Measurements from ENCODE around the gene KRTAP29-1. TPM values are rescaled to one million over a fixed set of nuclear protein-coding genes. Genes with fewer than 3 reads are reported as not detected.
"Not testable (repeated sequence)": the region's sequence is repeated elsewhere in the genome, so short reads cannot be mapped to it uniquely, and the experiment has no call there.

Gene KRTAP29-1
- total RNA-seq, 1 experiment from 2014 or later: not detected

GRCh38 chr17:41347869-41348760, 45.5 kb upstream of the KRTAP29-1 start:
- Histone ChIP-seq H3K27ac (0 out of 2 replicates have a peak overlapping the region, but pooled peaks have one; percentile 31), H3K9me2 (ENCODE audit: insufficient read depth) (no peaks in the 10 kb centered on the region), H4K20me1 (ENCODE audit: insufficient read depth) (no peaks in the 10 kb centered on the region), H3K9me3 (ENCODE audit: insufficient read depth, low read depth) (no peaks in the 10 kb centered on the region), H3F3A (ENCODE audit: insufficient read depth, low read depth) (peaks cover 16% of the 10 kb centered on the region), H3K36me3 (ENCODE audit: low read depth) (no peaks in the 10 kb centered on the region), H3K4me2 (no peak overlapping the region), H2AFZ (no peak overlapping the region), H3K4me3 (no peak overlapping the region), H3K79me2 (ENCODE audit: low read depth) (no peaks in the 10 kb centered on the region), H3K27me3 (ENCODE audit: insufficient read depth, low read depth) (no peaks in the 10 kb centered on the region), H3K4me1 (replicated peaks; ENCODE audit: insufficient read depth) (peaks cover 16% of the 10 kb centered on the region)
- ChIA-PET POLR2A (ENCODE audit: unreplicated experiment) (no interaction called here), CTCF (no interaction called here)
- intact Hi-C loops (cut with micrococcal nuclease; ENCODE audit: unreplicated experiment): no loop called here
- BruUV-seq (replicated peaks): no TSS peak
- TF ChIP-seq EZH2 (IDR thresholded peaks at IDR 0.05; ENCODE audit: low read depth): no peak
- DNase-seq: peak in 1 of 2 experiments; percentile 64

GRCh38 chr17:41346421-41346820, 43.8 kb upstream of the KRTAP29-1 start:
- H3K4me3 ChIP-seq; H3K9me3 ChIP-seq (ENCODE audit: insufficient read depth, low read depth); H3K9me2 ChIP-seq (ENCODE audit: insufficient read depth); H2AFZ ChIP-seq; H4K20me1 ChIP-seq (ENCODE audit: insufficient read depth); H3K27me3 ChIP-seq (ENCODE audit: insufficient read depth, low read depth); BruUV-seq (replicated peaks); DNase-seq; CTCF ChIA-PET; H3K27ac ChIP-seq; H3K79me2 ChIP-seq (ENCODE audit: low read depth); POLR2A ChIA-PET (ENCODE audit: unreplicated experiment); H3K36me3 ChIP-seq (ENCODE audit: low read depth); intact Hi-C loops (cut with micrococcal nuclease; ENCODE audit: unreplicated experiment); H3K4me2 ChIP-seq: not testable (repeated sequence)
- Histone ChIP-seq H3K4me1 (replicated peaks; ENCODE audit: insufficient read depth) (peaks cover 16% of the 10 kb centered on the region), H3F3A (ENCODE audit: insufficient read depth, low read depth) (peaks cover 12% of the 10 kb centered on the region)

- Histone ChIP-seq H3K9me2 (ENCODE audit: insufficient read depth) (no peaks in the 10 kb centered on the region), H3K4me1 (replicated peaks; ENCODE audit: insufficient read depth) (peaks cover 20% of the 10 kb centered on the region), H3F3A (ENCODE audit: insufficient read depth, low read depth) (peaks cover 12% of the 10 kb centered on the region), H3K9me3 (ENCODE audit: insufficient read depth, low read depth) (0 out of 2 replicates have a peak, but pooled peaks cover 7% of the 10 kb centered on the region), H3K36me3 (ENCODE audit: low read depth) (no peaks in the 10 kb centered on the region), H3K27me3 (ENCODE audit: insufficient read depth, low read depth) (no peaks in the 10 kb centered on the region), H3K4me3 (no peak overlapping the region), H3K27ac (no peak overlapping the region), H2AFZ (no peak overlapping the region), H3K4me2 (no peak overlapping the region), H4K20me1 (ENCODE audit: insufficient read depth) (no peaks in the 10 kb centered on the region), H3K79me2 (ENCODE audit: low read depth) (no peaks in the 10 kb centered on the region)
- no peak for TF ChIP-seq EZH2 (IDR thresholded peaks at IDR 0.05; ENCODE audit: low read depth)
- no peak for TF ChIP-seq CTCF (conservative IDR thresholded peaks at IDR 0.05)
- no TSS peak for BruUV-seq (replicated peaks)
- ChIA-PET CTCF (no interaction called here), POLR2A (ENCODE audit: unreplicated experiment) (no interaction called here)
- intact Hi-C loops (cut with micrococcal nuclease; ENCODE audit: unreplicated experiment): no loop called here
- DNase-seq: no peak
Measured at GRCh38 chr17:41345992-41346391, 43.3 kb upstream of the KRTAP29-1 start.

GRCh38 chr17:41343029-41343428, 40.4 kb upstream of the KRTAP29-1 start:
- DNase-seq: no peak
- H3K4me3 ChIP-seq: no peak overlapping the region
- TF ChIP-seq CTCF (conservative IDR thresholded peaks at IDR 0.05): no peak
- no peak for TF ChIP-seq EZH2 (IDR thresholded peaks at IDR 0.05; ENCODE audit: low read depth)
- no peaks in the 10 kb centered on the region for H3K36me3 ChIP-seq (ENCODE audit: low read depth)
- no peak overlapping the region for H3K27ac ChIP-seq
- 0 out of 2 replicates have a peak, but pooled peaks cover 7% of the 10 kb centered on the region for H3K9me3 ChIP-seq (ENCODE audit: insufficient read depth, low read depth)
- intact Hi-C loops (cut with micrococcal nuclease; ENCODE audit: unreplicated experiment): no loop called here
- H3F3A ChIP-seq (ENCODE audit: insufficient read depth, low read depth): peaks cover 13% of the 10 kb centered on the region; the same call in 1 of the 2 replicates
- ChIA-PET POLR2A (ENCODE audit: unreplicated experiment) (no interaction called here), CTCF (no interaction called here)
- BruUV-seq (replicated peaks): no TSS peak
- peaks cover 40% of the 10 kb centered on the region for H3K4me1 ChIP-seq (replicated peaks; ENCODE audit: insufficient read depth)
- H3K27me3 ChIP-seq (ENCODE audit: insufficient read depth, low read depth): no peaks in the 10 kb centered on the region
- no peaks in the 10 kb centered on the region for H4K20me1 ChIP-seq (ENCODE audit: insufficient read depth)
- H3K9me2 ChIP-seq (ENCODE audit: insufficient read depth): no peaks in the 10 kb centered on the region
- H2AFZ ChIP-seq: no peak overlapping the region
- no peaks in the 10 kb centered on the region for H3K79me2 ChIP-seq (ENCODE audit: low read depth)
- H3K4me2 ChIP-seq: no peak overlapping the region

Measured in PC-9 (cell line).